NCI-H187 (cell line): Measurements from ENCODE around the gene FAM180A.
"Not testable (repeated sequence)": the region's sequence is repeated elsewhere in the genome, so short reads cannot be mapped to it uniquely, and the experiment has no call there.

Experiments used
- DNase-seq, 2 experiments: peaks; one replicate each; lab custom pipeline; 2025; lab: John Stamatoyannopoulos, UW

The FAM180A gene

DNA sequence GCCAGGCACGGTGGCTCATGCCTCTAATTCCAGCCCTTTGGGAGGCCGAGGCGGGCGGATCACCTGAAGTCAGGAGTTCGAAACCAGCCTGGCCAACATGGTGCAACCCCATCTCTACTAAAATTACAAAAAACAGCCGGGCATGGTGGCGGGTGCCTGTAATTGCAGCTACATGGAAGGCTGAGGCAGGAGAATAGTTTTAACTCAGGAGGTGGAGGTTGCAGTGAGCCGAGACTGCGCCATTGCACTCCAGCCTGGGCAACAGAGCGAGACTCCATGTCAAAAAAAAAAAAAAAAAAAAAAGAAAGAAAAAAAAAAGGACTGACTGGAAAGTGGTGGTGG is 11.3 kb downstream of the FAM180A start:
- not testable (repeated sequence) for DNase-seq

DNA sequence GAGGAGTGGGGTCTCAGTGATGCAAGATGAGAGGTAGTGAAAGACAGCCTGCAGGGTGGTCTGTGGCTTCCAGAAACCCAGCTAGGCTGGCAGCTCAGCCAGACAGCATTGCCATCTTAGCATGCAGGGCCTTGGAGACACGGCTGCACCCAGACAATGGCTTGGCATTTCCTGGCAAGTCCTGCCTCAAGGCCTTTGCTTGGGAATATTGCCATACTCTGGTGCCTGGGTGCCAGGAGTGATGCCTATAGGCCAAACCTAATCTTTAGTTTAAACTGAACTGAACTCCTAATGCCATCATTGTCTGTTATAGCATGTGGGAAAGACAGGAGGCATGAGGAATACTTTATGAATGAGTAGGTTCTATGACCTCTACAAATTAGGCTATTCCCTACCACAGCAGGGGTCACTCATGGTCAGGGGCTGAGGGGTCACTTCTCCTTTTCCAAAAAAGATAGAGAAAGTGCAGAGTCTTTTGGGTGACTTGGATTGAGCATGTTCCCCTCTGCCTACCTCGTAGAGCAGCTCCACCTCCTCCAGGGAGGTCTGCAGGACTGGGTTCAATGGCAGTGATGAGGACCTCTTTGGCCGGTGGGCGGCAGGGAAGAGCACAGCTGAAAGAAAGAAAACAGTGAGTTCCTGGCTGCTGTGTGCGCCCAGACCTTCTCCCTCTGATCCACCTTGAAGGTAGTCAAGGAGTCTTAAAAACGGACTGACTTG is 11.9 kb downstream of the FAM180A start:
- DNase-seq: no peak

- no peak for DNase-seq
Measured at GRCh38 chr7:135734343-135734689, 14.3 kb downstream of the FAM180A start.

DNA sequence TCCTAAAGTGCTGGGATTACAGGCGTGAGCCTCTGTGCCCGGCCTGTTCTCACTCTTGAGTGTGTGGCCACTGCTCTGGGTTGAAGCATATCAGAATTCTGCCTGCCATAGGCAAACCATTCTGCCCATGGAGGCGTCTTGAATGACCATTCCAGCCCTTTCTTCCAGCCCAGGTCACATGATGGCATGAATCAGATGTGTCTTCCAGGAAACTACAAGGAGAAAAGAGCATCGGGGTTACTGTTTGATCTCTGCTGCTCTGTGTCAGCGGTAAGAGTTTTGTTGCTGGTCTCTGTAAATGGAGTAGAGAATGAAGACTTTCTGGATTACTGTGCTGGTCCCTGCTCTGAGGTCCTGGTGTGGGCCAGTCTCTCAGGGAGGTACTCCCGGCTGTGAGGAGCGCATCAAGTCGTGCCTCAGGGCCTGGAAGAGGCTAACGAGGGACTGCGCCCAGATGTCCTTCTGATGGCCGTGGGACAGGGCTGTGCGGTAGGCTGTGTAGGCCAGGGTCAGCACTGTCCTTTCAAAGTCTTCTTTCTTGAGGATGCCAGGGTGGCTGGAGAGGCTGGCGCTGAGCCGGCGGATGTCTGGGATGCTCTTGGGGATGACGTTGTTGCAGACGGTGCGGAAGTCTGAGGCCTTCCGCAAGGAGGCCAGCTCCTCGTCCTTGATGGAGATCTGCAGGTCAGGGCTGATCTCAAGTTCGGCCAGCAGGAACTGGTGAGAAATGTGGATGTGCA is 14.8 kb downstream of the FAM180A start:
- no peak for DNase-seq

DNA sequence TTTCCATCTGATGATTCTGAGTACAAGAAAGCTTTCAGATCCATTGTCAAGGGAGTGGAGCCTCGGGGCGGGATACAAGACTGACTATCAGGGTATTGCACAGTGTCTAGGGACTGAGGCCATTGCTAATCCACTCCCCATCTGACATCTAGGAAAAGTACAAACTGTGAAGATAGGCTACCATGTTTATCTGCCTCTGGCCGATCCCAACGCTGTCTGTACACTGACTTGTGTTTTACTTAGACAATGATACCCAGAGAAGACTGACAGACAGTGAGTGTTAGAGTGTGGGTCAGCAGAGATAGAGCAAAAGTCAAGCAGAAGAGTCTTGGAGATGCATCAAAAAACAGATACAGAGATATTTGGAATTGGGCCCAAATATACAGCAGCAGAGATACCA is 17.5 kb downstream of the FAM180A start:
- no peak for DNase-seq

GRCh38 chr7:135729230-135729629 is 19.4 kb downstream of the FAM180A start:
- no peak for DNase-seq

DNA sequence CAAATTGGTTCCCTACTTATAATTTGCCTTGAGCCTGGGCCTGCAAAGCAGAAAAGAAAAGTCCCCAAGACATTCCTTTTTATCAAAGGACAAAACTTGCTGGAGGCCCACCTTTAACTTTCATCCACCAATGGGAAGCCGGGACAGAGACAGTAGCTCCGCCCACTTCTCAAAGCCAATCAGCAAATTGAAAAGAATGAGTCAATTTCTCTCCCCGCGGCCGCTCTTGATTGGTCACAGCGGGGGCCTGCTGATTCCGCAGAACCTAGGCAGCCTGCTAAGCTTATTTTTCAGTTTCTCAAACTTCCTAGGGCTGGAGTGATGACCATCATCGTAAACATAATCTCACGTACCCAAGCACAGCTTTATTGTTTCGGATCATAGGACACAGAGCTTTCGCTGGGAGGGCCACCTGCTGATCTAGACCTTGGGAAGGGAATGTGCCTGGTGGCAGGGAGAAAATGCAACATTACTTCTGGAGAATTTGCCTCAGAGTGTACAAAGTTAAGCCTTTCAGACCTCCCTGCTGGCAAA is 20.4 kb downstream of the FAM180A start, which contains the start of gene SLC13A4:
SLC13A4 (minus strand) TSS at position 51 of the 534 bp plus-strand sequence. CDS start 690 bp downstream, outside the sequence.
- DNase-seq: no peak

DNA sequence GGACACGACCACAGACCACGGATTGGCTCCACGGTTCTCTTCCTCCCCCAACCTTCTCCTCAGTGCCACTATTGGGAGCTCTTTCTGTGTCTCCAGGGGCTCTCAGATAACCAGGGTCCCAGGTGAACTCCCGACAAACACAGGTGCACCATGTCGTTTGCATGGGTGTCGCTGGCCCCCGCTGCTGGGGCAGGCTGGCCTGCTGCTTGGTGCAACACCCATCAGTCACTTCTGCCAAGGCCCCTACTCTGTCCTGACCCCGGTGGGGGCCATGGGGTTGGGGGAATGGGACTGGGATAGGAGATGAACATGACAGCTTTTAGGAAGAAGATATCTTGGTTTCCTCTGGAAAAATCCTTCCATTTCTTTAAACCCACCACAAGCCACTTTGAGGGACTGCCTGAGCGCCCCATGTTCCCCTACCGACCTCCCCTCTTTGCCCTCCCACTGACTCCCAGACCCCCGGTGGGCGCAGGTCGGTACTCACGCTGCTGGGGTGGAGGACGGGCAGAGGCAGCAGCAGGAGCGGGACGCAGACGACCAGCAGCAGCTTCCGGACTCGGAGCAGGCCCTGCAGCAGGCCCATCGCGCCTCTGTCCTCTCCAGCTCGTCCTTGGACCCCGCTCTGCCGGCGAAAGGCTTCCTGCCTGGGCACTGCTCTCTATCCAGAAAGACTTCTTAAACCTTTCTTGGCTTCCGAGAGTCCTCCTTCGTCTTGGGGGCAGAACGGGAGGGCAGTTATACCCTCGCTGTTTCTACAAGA is 21.5 kb downstream of the FAM180A start:
- no peak for DNase-seq

GRCh38 chr7:135726276-135726788 is 22.3 kb downstream of the FAM180A start:
- DNase-seq: no peak

- DNase-seq: no peak
Measured at GRCh38 chr7:135723411-135723810, 25.2 kb downstream of the FAM180A start.

DNA sequence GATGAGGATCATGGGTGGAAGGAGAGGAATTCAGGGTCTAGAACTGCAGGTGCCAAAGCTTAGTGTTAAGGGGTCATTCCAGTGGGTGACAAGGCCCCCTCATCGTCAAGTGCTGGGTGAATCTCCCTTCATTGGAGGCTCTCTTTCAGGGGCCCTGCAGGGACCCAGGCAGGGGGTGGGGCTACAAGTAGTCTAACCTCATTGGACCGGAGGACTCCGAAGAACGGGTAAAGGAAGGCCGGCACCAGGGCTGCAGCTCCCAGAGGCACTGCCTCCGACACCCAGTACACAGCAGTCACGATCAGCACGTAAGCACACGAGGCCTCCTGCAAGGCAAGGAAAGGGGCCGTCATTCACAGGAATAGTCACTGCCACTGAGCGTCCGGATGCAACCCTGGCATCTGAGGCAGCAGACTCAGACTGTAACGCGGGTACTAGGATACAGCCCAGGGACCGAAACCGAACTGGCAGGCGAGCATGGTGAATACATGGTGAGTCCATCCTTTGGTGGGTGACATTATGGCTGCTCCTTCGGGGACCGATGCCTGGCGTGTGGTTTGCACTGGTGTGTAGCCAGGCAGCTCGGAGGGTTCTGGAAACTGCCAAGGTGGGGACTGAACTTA is 27.3 kb downstream of the FAM180A start:
- no peak for DNase-seq

DNA sequence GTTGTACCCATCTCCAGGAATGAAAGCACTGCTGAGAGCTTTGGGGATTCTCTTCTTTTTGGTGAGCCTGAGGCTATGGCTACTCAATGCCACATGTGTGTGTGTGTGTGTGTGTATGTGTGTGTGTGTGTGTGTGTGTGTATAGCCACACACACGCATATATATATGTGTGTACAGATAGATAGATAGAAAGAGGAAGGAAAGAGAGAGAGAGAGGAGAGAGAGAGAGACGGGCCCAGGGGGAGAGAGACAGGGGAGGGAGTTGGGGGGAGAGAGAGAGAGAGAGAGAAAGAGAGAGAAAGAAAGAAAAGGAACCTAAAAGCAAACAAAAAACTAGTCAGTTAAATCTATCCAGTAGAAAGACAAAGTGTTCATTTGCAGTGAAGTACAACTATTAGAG is 28.9 kb downstream of the FAM180A start:
- no peak for DNase-seq

DNA sequence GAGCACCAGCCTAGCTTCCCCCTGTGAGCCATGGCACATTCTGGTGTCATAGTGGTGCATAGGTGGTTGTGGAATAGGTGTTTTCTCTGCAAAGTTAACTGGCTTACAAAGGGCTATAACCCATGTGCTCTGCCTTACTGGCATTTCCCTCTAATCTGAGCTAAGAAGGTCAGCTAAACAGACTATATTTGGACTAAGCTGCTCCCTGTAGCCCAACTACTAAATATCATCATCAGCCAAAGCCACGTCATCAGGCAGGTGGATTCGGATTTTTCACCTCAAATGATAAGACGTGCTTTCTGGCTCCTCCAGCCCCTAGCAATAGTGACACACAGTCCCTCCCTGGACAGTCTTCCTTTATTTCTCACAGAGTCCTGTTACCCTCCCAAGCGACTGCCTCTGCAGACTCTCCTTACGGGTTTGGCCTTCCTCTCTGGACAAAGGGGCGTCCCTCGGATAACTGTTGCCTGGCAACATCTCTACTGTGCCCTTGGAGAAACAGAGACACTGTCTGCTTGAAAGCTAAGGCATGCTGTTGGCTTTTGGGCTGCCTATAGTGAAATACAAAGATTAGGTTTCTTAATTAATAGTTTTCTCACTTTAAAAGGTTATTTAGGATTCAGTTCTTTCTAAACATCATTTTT is 29.7 kb downstream of the FAM180A start:
- no peak for DNase-seq

GRCh38 chr7:135718219-135718618 is 30.4 kb downstream of the FAM180A start:
- DNase-seq: no peak

- DNase-seq: no peak
Measured at GRCh38 chr7:135717693-135718092, 30.9 kb downstream of the FAM180A start.

DNA sequence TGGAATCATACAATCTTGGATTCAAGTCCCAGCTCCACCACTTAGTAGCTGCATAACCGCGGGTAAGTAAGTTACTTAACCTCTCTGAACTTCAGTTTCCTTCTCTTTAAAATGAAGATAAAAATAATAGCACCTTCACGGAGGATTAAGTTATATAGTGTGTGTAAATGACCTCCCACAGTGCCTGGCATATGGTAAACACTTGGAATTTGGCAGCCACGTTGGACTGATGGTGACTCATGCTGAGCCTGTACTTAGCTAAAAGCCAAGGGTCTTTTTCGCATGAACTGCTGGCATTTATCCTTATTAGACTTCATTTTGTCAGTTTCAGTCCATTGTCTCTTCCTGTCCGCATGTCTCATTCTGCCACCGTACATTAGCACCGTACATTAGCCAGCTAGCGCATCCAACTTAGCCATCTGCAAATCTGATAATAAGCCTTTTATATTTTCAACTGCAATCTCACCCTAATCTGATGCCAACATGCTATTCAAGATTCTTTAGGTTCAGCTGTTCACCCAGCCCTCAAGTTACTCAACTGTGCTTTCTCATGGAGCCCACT is 31.9 kb downstream of the FAM180A start:
- no peak for DNase-seq

DNA sequence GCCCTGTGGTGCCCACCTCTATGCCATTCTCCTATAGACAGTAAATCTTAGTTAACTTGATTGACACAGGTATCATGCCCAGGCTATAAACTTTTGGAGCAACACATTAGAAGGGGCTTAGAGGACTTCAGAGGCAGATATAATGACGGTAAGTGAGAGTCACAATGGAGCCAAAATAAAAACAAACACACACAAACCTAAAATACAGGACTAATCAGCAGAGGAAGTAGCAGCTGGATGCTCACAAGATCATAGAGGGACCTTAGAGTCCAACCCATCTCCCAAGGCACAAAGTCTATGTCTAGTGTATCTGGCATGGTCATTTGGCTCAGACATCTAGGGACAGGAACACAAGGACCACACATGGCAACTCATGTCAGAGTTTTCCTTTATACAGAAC is 32.9 kb downstream of the FAM180A start:
- no peak for DNase-seq

GRCh38 chr7:135715055-135715522 is 33.5 kb downstream of the FAM180A start:
- no peak for DNase-seq

- no peak for DNase-seq
Measured at GRCh38 chr7:135714534-135715009, 34.0 kb downstream of the FAM180A start.

- no peak for DNase-seq
Measured at GRCh38 chr7:135713836-135714470, 34.7 kb downstream of the FAM180A start.
